Brain microvascular endothelial cell (primary cell): ENCODE data around the gene NCLN.

Source experiments
- DNase-seq: peaks from one replicate; pipeline ENCODE4 v3.0.0-alpha.2; 2020
- H3K27ac ChIP-seq: fragments of 250-450 bp; sonication (Bioruptor Pico); 2 replicates; pipeline ENCODE4 v1.5.1; 2020; ENCODE audit warnings: mild to moderate bottlenecking, moderate library complexity
- H3K27me3 ChIP-seq: fragments of 250-450 bp; sonication (Bioruptor Pico); replicated peaks from 2 replicates; pipeline ENCODE4 v1.5.1; 2020; ENCODE audit warnings: mild to moderate bottlenecking
- H3K36me3 ChIP-seq: fragments of 250-450 bp; sonication (Bioruptor Pico); replicated peaks from 2 replicates; pipeline ENCODE4 v1.5.1; 2020; ENCODE audit warnings: mild to moderate bottlenecking
- H3K4me3 ChIP-seq: 2 replicates; pipeline ENCODE4 v1.5.1; 2011; ENCODE audit warnings: low read depth, mild to moderate bottlenecking, control low read depth, low read length, moderate library complexity
- in situ Hi-C: cut with HindIII; loops from 2 replicates; pipeline ENCODE4 v1.10.0; 2017; ENCODE audit warnings: low sequenced_read_pairs, low pct_ligation_motif_present
- TF ChIP-seq, protein P1 (sequence below): IDR thresholded peaks from 2 replicates; pipeline ENCODE4 v1.5.1; 2011; ENCODE audit warnings: low read depth, mild to moderate bottlenecking, moderate library complexity, low read length, control low read depth, inconsistent platforms; ENCODE audit errors: missing control alignments

The NCLN gene

DNA sequence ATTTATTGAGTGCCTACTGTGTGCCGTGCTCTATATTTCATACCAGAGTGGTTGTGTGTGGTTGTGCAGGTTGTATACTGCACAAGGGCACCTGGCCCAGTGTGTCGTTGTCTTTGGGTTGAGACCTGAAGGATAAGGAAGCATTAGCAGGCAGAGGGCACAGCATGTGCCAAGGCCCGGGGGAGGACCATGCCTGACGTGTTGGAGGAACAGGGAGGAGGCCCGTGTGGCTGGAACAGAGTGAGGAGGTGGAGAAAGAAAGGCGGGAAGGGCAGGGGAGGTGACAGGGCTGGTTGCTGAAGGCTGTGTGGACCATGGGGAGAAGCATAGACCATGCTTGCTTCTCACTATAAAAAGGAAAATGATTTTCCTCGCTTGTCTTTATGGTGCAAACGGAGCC lies 65.5 kb downstream of the NCLN start:
- no peaks in the 10 kb centered on the region for H3K36me3 ChIP-seq
- no peaks in the 10 kb centered on the region for H3K27me3 ChIP-seq
- TF ChIP-seq, protein P1, sequence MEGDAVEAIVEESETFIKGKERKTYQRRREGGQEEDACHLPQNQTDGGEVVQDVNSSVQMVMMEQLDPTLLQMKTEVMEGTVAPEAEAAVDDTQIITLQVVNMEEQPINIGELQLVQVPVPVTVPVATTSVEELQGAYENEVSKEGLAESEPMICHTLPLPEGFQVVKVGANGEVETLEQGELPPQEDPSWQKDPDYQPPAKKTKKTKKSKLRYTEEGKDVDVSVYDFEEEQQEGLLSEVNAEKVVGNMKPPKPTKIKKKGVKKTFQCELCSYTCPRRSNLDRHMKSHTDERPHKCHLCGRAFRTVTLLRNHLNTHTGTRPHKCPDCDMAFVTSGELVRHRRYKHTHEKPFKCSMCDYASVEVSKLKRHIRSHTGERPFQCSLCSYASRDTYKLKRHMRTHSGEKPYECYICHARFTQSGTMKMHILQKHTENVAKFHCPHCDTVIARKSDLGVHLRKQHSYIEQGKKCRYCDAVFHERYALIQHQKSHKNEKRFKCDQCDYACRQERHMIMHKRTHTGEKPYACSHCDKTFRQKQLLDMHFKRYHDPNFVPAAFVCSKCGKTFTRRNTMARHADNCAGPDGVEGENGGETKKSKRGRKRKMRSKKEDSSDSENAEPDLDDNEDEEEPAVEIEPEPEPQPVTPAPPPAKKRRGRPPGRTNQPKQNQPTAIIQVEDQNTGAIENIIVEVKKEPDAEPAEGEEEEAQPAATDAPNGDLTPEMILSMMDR = no peak
- H3K27ac ChIP-seq = no peak overlapping the region
- no peak overlapping the region for H3K4me3 ChIP-seq
- DNase-seq = no peak
- in situ Hi-C loops = no loop called here

DNA sequence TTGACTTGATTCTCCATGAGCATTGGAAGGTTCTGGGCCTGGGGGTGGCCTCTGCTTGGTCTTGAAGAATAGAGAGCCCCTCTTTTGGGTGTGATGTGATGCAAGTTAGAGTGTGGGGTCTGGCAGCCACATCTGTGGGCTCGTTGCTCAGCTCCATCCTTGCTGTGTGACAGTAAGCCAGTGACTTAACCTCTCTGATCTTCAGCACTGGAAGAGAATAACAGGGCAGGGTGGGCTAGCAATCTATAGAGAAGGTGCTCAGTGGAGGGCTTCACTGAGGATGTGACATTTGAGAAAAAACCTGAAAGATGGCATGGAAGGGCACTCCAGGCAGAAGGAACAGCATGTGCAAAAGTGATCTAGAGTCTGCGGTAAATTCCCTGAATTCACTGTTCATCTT lies 66.9 kb downstream of the NCLN start:
- in situ Hi-C loops = no loop called here
- Histone ChIP-seq H3K27me3 (no peaks in the 10 kb centered on the region), H3K36me3 (no peaks in the 10 kb centered on the region), H3K27ac (no peak overlapping the region), H3K4me3 (no peak overlapping the region)
- TF ChIP-seq, protein P1 = no peak
- DNase-seq = no peak

DNA sequence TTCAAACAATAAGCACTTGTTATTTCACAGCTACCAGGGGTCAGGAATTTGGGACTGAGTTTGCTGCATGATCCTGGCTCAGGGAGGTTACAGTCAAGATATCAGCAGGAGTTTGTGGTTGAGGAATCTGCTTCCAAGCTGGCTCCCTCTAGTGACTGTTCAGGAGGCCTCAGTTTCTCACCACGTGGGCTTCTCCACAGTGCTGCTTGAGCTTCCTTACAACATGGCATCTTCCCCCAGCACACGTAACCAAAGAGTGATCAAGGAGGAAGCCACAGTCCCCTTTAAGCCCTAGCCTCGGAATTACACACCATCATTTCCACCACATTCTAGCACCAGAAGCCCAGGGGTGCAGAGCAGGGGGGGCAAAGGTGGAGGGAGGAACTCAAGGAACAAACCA lies 67.5 kb downstream of the NCLN start:
- DNase-seq = no peak
- in situ Hi-C loops = no loop called here
- no peaks in the 10 kb centered on the region for H3K27me3 ChIP-seq
- H3K4me3 ChIP-seq = no peak overlapping the region
- H3K27ac ChIP-seq = no peak overlapping the region
- H3K36me3 ChIP-seq = no peaks in the 10 kb centered on the region
- TF ChIP-seq, protein P1 = peak; percentile 5

DNA sequence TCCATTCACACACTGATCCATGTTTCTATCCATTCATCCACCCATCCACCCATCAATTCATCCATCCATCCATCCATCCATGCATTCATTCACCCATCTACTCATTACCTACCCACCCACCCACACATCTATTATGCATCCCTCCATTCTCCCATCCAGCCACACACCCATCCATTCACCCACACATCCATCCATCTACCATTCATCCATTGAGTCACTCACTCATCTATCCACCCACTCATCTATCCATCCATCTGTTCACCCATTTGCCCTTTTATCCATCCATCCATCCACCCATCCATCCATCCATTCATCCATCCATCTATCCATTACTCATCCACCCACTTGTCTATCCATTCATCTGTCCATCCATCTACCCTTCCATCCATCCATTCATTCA lies 68.8 kb downstream of the NCLN start:
- Histone ChIP-seq H3K36me3 (no peaks in the 10 kb centered on the region), H3K4me3 (no peak overlapping the region), H3K27me3 (no peaks in the 10 kb centered on the region), H3K27ac (no peak overlapping the region)
- in situ Hi-C loops = no loop called here
- TF ChIP-seq, protein P1 = no peak
- no peak for DNase-seq

DNA sequence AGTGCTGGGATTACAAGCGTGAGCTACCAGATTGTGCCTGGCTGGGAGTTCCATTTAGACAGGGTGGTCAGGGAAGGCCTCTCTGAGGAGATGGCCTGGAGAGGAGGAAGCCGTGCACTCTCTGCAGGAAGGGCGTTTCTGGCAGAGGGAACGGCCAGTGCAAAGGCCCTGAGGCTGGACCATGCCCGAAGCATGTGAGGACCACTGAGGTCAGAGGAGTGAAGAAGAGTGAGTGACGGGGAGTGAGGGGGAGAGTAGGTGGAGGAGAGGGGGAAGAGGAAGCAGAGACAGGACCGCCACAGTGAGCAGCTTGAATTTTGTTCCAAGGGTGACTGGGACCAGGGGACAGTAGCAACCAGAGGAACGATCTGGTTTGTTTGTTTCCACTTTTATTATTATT lies 71.3 kb downstream of the NCLN start:
- H3K27me3 ChIP-seq = no peaks in the 10 kb centered on the region
- in situ Hi-C loops = no loop called here
- no peak overlapping the region for H3K27ac ChIP-seq
- no peak for DNase-seq
- TF ChIP-seq, protein P1 = no peak
- no peak overlapping the region for H3K4me3 ChIP-seq
- no peaks in the 10 kb centered on the region for H3K36me3 ChIP-seq
